Measurements from ENCODE around the gene ACIN1. TPM values are rescaled to one million over a fixed set of nuclear protein-coding genes. Genes with fewer than 3 reads are reported as not detected.
A peak's percentile ranks its signal among the peaks of the same experiment; 100 is the strongest.

Gene ACIN1
- total and polyA plus RNA-seq, 10 donors: 59.2 to 228 (median 186) TPM

DNA sequence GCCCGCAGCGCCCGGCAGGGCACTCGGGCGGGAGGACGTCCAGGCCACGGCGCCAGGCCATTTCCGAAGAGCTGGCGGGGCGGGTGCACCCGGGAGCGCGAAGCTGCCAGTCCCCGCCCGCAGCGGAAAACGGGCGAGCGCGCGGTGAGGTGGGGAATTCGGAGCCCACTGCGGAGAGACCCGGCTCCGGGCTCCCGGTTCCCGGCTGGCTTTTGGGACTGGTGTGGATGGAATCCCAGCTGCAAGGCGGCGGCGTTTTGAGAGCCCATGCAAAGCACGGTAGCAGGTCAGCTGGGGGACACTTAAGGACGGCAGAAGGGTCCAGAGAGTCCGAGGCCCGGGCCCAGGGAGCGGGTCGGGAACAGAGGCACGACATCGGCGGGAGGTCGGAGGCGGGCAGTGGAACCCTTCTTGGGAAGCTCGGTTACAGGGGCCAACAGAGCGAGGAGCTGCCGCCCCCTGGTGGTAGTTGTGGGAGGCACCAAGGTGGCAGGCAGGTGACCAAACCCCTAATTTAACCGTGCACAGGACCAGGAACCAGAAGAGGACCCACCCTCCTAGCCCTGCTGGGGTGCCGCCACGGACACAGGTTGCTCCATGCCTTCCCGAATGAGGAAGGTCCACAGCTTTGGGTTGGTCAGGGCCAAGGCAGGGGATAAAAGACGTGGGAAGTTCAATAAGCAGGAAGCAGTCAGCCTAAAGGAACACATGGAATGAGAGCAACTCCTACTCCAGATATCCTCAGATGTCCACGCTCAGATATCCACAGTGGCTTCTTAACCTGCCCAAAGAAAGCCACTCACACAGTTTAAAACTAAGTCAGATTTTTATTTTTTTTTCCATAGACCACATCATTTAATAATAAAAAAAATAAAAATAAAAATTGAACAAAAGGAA, 36.9 kb downstream of the ACIN1 start:
- H3K9me3 ChIP-seq: no peaks in the 10 kb centered on the region
- H3K4me3 ChIP-seq: peak overlapping the region; percentile 60 to 91 (median 76)
- peak; percentile 96 for DNase-seq
- H3K4me1 ChIP-seq: peaks cover 13 to 41% (median 27%) of the 10 kb centered on the region in 6 donors
- peaks cover 0 to 8% (median 0%) of the 10 kb centered on the region in 7 donors for H3K27me3 ChIP-seq (replicated peaks in 1 of 7)
- peaks cover 10 to 49% (median 47%) of the 10 kb centered on the region in 6 donors for H3K36me3 ChIP-seq
- WGBS, 5 donors: 1 to 5% (median 2%) methylated on average over 16 to 51 of the region's 51 CpGs
- peak overlapping the region in 6 of 8 donors; percentile 44 to 71 (median 62) for H3K27ac ChIP-seq
- intact Hi-C loops (cut with DNase I; ENCODE audit: low total_unique reads): loop anchor here (2.0 kb wide), 1 partner anchor 69 kb away; no protein-coding TSS in a partner anchor
- peak; percentile 69 to 78 (median 76) for TF ChIP-seq POLR2AphosphoS5 (IDR thresholded peaks at IDR 0.05)
- TF ChIP-seq, protein P1, sequence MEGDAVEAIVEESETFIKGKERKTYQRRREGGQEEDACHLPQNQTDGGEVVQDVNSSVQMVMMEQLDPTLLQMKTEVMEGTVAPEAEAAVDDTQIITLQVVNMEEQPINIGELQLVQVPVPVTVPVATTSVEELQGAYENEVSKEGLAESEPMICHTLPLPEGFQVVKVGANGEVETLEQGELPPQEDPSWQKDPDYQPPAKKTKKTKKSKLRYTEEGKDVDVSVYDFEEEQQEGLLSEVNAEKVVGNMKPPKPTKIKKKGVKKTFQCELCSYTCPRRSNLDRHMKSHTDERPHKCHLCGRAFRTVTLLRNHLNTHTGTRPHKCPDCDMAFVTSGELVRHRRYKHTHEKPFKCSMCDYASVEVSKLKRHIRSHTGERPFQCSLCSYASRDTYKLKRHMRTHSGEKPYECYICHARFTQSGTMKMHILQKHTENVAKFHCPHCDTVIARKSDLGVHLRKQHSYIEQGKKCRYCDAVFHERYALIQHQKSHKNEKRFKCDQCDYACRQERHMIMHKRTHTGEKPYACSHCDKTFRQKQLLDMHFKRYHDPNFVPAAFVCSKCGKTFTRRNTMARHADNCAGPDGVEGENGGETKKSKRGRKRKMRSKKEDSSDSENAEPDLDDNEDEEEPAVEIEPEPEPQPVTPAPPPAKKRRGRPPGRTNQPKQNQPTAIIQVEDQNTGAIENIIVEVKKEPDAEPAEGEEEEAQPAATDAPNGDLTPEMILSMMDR (IDR thresholded peaks at IDR 0.05 in 8 of 11, conservative IDR thresholded peaks at IDR 0.05 in 3 of 11): peak; percentile 89 to 98 (median 95)
- TF ChIP-seq POLR2A (IDR thresholded peaks at IDR 0.05): no peak

DNA sequence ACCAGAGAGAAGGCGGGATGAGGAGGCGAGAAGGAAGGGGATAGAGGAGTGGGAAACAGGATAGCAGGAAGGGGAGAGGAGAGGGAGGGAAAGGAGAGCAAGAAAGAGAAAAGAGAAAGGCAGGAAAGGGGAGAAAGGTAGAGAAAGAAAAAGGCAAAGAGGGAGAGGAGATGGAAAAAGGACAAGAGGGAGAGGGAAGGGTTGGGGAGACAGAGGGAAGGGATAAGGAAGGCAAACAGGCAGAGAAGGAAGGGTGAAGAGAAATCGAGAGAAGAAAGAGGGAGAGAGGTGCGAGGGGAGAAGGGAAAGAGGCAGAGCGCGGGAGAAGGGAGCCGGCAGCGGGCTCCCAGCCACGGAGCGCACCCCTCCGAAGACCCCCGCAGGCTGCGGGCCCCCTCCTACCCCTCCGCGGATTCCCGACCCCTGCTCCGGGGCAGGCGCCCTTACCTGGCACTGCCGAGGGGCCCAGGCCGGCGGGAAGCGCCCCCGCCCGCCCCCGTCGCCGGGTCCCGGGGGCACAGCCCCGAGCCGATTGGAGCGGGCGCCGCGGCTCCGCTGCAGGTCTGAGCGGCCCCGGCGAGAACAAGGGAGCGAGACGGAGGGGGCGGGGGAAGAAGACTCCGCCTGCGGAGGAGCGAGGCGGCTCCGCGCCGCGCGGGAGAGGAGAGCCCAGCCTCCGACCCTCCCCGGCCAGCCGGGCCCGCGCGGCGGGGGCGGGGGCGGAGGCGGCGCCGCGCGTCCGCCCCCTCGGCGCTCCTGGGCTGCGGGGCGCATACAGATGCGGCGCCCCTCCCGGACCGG, 37.8 kb downstream of the ACIN1 start, which contains the start of gene CDH24:
CDH24 (minus strand) TSS at position 565 of the 801 bp plus-strand sequence. CDS start 1,787 bp downstream, outside the sequence.
- Histone ChIP-seq H3K27ac (peak within 1 kb of the TSS in 6 of 8 donors; percentile 44 to 71 (median 62)), H3K4me3 (peak within 1 kb of the TSS; percentile 60 to 91 (median 76)), H3K4me1 (peaks cover 13 to 33% (median 24%) of the 10 kb centered on the region in 6 donors), H3K9me3 (no peaks in the 10 kb centered on the region), H3K36me3 (peaks cover 10 to 41% (median 38%) of the 10 kb centered on the region in 6 donors), H3K27me3 (replicated peaks in 1 of 7) (peaks cover 0 to 8% (median 0%) of the 10 kb centered on the region in 7 donors)
- DNase-seq: peak; percentile 92
- TF ChIP-seq, protein P1 (IDR thresholded peaks at IDR 0.05 in 8 of 11, conservative IDR thresholded peaks at IDR 0.05 in 3 of 11): no peak
- TF ChIP-seq POLR2AphosphoS5 (IDR thresholded peaks at IDR 0.05) (peak in 1 of 3 donors; percentile 54), POLR2A (IDR thresholded peaks at IDR 0.05) (no peak)
- intact Hi-C loops (cut with DNase I; ENCODE audit: low total_unique reads): no loop called here
- WGBS, 5 donors: 2 to 6% (median 3%) methylated on average over 21 to 73 of the region's 73 CpGs

DNA sequence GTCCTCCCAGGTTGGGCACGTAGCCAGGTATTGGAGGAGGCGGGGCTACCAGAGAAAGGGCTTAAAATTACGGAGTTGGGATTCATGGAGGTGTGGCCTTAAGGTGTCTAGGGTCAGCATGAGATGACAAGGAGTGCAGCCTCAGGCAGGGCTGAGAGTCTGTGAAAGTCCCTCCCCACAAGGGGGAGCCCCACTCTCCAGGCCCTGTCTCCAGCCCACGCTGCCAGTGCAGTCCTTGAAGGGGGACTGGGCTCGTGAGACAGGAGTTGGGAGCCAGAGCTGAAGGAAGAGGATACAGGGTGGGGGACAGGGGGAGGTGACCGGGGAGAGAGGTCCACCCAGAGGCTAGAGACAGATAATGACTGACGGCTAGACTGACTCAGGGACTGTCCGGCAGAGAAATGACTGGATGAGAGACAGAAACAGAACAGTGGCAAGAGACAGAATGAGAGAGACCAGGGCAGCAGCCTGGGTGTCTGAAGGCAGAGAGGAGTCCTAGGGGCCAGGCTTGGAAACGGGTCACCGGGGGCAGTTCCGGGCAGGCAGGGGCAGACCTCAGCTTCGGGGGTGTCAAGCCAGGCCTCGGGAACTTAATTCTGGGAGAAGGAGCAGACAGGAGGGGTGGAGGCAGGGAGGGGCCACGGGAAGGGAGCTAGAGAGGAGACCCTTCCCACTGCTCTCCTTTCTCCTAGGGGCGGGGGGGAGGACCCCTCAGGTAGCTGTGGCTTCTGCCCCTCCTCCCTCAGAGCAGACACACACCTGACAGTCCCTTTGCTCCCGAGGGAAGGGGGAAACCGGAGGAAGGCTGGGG, 38.6 kb downstream of the ACIN1 start:
- WGBS, 5 donors: 7 to 14% (median 10%) methylated on average over 17 of the region's 17 CpGs
- DNase-seq: peak; percentile 91
- H3K36me3 ChIP-seq: peaks cover 10 to 33% (median 30%) of the 10 kb centered on the region in 6 donors
- TF ChIP-seq POLR2AphosphoS5 (IDR thresholded peaks at IDR 0.05) (peak in 1 of 3 donors; percentile 34), POLR2A (IDR thresholded peaks at IDR 0.05) (no peak)
- TF ChIP-seq, protein P1 (IDR thresholded peaks at IDR 0.05 in 8 of 11, conservative IDR thresholded peaks at IDR 0.05 in 3 of 11): peak in 10 of 11 experiments; percentile 32 to 82 (median 70)
- peaks cover 13 to 30% (median 22%) of the 10 kb centered on the region in 6 donors for H3K4me1 ChIP-seq
- peak overlapping the region in 2 of 8 donors; percentile 30 for H3K27ac ChIP-seq
- H3K9me3 ChIP-seq: no peaks in the 10 kb centered on the region
- intact Hi-C loops (cut with DNase I; ENCODE audit: low total_unique reads): no loop called here
- peaks cover 0 to 8% (median 0%) of the 10 kb centered on the region in 7 donors for H3K27me3 ChIP-seq (replicated peaks in 1 of 7)
- H3K4me3 ChIP-seq: peak overlapping the region in 6 of 8 donors; percentile 60 to 91 (median 79)

Measured in spleen (tissue), 11 donors.